Mesothelial cell of epicardium (in vitro differentiated cells): ENCODE results near the gene WEE2. TPM values are rescaled to one million over a fixed set of nuclear protein-coding genes. Genes with fewer than 3 reads are reported as not detected.

Experiments
- DNase-seq, 2 experiments: peaks; one replicate each; pipeline ENCODE4 v3.0.0; 2021; ENCODE audit warnings: low spot score in 2 of 2; ENCODE audit not compliant: unreplicated experiment in 2 of 2
- H3K27ac Mint-ChIP-seq: 2 replicates; pipeline ENCODE4 v1.8.0; 2021; ENCODE audit warnings: mixed read lengths
- H3K27me3 Mint-ChIP-seq: 2 replicates; pipeline ENCODE4 v1.8.0; 2021; ENCODE audit warnings: low read depth, mixed read lengths
- H3K36me3 Mint-ChIP-seq: 2 replicates; pipeline ENCODE4 v1.8.0; 2021; ENCODE audit warnings: mixed read lengths
- H3K4me1 Mint-ChIP-seq: 2 replicates; pipeline ENCODE4 v1.8.0; 2021; ENCODE audit warnings: mixed read lengths
- H3K4me3 Mint-ChIP-seq: 2 replicates; pipeline ENCODE4 v1.8.0; 2021; ENCODE audit warnings: mild to moderate bottlenecking, moderate library complexity, mixed read lengths
- H3K9me3 Mint-ChIP-seq: 2 replicates; pipeline ENCODE4 v1.8.0; 2021; ENCODE audit warnings: mixed read lengths
- total RNA-seq: library from RNA; stranded (reverse); gene quantifications from 3 replicates; pipeline ENCODE4 v1.2.1, GENCODE V29; 2021
- TF ChIP-seq, protein P1 (sequence below): fragments of 200-600 bp; sonication (generic); IDR thresholded peaks from one replicate; pipeline ENCODE4 v1.5.0; 2021; ENCODE audit warnings: antibody characterized with exemption; ENCODE audit not compliant: unreplicated experiment

Gene WEE2
- total RNA-seq, 1 donor from 2014 or later, result not detected

DNA sequence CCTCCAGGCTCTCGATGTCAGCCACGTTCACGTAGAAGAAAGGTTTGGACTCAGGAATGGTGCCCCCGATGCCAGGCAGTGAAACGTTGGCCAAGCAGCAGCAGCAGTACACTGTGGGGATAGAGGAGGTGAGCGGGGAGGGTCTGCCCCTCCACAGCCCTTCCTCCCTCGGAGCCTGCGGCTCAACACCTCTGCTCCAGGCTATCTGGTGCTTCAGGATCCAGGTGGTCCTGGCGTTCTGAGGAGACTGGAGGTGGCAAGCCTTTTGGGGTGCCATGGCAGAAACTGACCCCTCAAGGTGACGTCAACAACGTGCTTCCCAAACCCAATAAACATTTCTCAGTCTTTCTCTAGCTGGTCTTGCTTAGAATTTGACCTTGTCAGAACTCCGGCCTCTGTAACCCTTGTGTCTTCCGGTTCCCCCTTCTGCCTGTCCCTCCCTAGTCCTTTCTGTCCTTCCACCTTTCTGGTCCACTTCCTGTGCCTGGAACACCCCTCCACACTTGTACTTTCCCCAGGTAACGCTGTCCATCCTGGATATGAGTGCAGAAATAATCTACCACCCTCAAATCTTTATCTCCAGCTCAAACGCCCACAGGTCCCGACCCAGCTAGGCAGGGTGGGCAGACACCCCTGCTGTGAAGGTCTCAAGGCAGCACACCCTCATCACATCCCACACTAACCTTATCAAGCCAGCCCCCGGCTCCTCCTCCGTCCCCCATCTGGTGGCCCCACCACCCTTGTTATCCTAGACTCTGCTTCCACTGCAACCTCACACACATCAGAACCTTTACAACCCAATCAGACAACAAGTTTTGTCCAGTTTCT, 42.7 kb upstream of the WEE2 start:
- H3K9me3 Mint-ChIP-seq, result no peaks in the 10 kb centered on the region
- TF ChIP-seq, protein P1, sequence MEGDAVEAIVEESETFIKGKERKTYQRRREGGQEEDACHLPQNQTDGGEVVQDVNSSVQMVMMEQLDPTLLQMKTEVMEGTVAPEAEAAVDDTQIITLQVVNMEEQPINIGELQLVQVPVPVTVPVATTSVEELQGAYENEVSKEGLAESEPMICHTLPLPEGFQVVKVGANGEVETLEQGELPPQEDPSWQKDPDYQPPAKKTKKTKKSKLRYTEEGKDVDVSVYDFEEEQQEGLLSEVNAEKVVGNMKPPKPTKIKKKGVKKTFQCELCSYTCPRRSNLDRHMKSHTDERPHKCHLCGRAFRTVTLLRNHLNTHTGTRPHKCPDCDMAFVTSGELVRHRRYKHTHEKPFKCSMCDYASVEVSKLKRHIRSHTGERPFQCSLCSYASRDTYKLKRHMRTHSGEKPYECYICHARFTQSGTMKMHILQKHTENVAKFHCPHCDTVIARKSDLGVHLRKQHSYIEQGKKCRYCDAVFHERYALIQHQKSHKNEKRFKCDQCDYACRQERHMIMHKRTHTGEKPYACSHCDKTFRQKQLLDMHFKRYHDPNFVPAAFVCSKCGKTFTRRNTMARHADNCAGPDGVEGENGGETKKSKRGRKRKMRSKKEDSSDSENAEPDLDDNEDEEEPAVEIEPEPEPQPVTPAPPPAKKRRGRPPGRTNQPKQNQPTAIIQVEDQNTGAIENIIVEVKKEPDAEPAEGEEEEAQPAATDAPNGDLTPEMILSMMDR, result no peak
- H3K36me3 Mint-ChIP-seq, result peaks cover 38% of the 10 kb centered on the region
- no peaks in the 10 kb centered on the region for H3K27me3 Mint-ChIP-seq
- no peaks in the 10 kb centered on the region for H3K4me1 Mint-ChIP-seq
- no peak overlapping the region for H3K4me3 Mint-ChIP-seq
- DNase-seq, result no peak
- no peak overlapping the region for H3K27ac Mint-ChIP-seq

DNA sequence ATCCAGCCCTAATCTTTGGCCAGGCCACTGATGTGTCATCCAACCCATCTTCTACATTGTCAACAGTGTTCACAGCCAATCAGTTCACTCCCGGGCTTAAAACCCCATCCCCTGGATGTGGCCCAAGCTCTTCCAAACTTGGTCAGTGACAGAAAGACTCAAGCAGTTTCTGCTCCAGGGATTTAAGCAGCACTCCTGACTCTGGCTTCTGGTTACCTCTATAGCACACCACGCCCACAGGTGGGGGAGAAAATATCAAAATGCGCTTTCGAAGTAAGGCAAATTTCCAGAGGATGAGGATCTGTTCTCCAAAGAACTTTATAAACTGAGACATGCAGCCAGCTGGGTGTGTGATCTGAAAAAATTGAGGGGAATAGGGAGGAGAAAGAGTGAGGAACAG, 42.1 kb upstream of the WEE2 start:
- no peaks in the 10 kb centered on the region for H3K9me3 Mint-ChIP-seq
- H3K4me3 Mint-ChIP-seq, result no peak overlapping the region
- DNase-seq, result no peak
- TF ChIP-seq, protein P1, result no peak
- H3K27me3 Mint-ChIP-seq, result no peaks in the 10 kb centered on the region
- H3K27ac Mint-ChIP-seq, result no peak overlapping the region
- H3K4me1 Mint-ChIP-seq, result no peaks in the 10 kb centered on the region
- peaks cover 39% of the 10 kb centered on the region for H3K36me3 Mint-ChIP-seq

- Mint-ChIP-seq H3K27ac (no peak overlapping the region), H3K36me3 (peaks cover 42% of the 10 kb centered on the region), H3K27me3 (no peaks in the 10 kb centered on the region), H3K9me3 (peaks cover 4% of the 10 kb centered on the region), H3K4me1 (no peaks in the 10 kb centered on the region), H3K4me3 (no peak overlapping the region)
- TF ChIP-seq, protein P1, result no peak
- no peak for DNase-seq
Measured at GRCh38 chr7:141668853-141669252, 39.3 kb upstream of the WEE2 start.

DNA sequence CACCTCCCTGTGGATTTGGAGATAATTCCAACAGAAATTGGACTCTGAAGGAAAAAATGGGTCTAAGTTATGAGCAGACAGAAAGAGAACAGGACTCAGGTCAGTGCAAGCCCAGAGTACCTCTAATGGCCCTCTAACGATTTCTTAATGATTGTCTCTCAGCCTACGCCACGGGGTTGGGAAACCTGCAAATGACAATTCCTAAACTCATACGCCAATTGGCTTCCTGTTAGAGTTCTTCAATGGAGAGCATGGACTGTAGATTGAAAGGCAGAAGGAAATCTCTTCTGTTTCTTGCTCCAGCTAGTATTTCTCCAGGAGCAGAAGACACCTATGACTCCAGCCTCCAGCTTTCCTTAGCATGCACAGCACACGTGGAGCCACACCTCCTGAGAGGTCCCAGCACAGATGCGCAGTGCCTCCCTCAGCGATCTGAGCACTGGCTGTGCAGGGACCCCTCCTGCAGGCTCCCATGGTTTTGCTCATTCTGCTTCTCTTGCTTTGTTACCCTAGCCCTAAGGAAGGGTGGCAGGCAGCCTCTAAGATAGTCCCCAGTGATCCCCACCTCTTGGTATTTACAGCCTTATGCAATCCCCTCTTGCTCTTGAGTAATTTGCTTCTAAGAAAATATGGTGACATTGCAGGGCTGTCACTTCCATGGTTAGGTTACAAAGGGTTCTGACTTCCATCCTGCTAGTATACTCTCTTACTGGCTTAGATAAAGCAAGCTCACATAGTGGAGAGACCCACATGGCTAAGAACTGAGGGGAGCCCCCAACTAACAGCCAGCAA, 36.3 kb upstream of the WEE2 start:
- Mint-ChIP-seq H3K36me3 (peaks cover 29% of the 10 kb centered on the region), H3K4me1 (no peaks in the 10 kb centered on the region), H3K27me3 (no peaks in the 10 kb centered on the region), H3K27ac (no peak overlapping the region), H3K4me3 (no peak overlapping the region), H3K9me3 (peaks cover 4% of the 10 kb centered on the region)
- TF ChIP-seq, protein P1, result no peak
- DNase-seq, result no peak

GRCh38 chr7:141673346-141673745, 34.8 kb upstream of the WEE2 start:
- TF ChIP-seq, protein P1, result no peak
- no peak for DNase-seq
- Mint-ChIP-seq H3K27ac (no peak overlapping the region), H3K4me1 (no peaks in the 10 kb centered on the region), H3K9me3 (peaks cover 4% of the 10 kb centered on the region), H3K27me3 (no peaks in the 10 kb centered on the region), H3K4me3 (no peak overlapping the region), H3K36me3 (peaks cover 29% of the 10 kb centered on the region)
